A673 (cell line): ENCODE data around the gene CCDC106.

Source experiments
- EZH2 ChIP-seq: fragments of 200-600 bp; sonication (generic); IDR thresholded peaks from 2 replicates; pipeline ENCODE4 v1.6.1; 2017; ENCODE audit warnings: borderline replicate concordance, low read depth, mild to moderate bottlenecking, mixed read lengths, antibody characterized with exemption, low read length; ENCODE audit not compliant: poor library complexity, severe bottlenecking
- TF ChIP-seq, protein P1 (sequence below): fragments of 300-800, 200-600 bp; sonication (generic); conservative IDR thresholded peaks from 2 replicates; pipeline ENCODE4 v1.5.1; 2017; ENCODE audit warnings: low read depth, mild to moderate bottlenecking, antibody characterized with exemption, low read length, moderate library complexity, mixed read lengths

- TF ChIP-seq, protein P1, sequence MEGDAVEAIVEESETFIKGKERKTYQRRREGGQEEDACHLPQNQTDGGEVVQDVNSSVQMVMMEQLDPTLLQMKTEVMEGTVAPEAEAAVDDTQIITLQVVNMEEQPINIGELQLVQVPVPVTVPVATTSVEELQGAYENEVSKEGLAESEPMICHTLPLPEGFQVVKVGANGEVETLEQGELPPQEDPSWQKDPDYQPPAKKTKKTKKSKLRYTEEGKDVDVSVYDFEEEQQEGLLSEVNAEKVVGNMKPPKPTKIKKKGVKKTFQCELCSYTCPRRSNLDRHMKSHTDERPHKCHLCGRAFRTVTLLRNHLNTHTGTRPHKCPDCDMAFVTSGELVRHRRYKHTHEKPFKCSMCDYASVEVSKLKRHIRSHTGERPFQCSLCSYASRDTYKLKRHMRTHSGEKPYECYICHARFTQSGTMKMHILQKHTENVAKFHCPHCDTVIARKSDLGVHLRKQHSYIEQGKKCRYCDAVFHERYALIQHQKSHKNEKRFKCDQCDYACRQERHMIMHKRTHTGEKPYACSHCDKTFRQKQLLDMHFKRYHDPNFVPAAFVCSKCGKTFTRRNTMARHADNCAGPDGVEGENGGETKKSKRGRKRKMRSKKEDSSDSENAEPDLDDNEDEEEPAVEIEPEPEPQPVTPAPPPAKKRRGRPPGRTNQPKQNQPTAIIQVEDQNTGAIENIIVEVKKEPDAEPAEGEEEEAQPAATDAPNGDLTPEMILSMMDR: no peak
- no peak for TF ChIP-seq EZH2
These were observed 26.8 kb upstream of the CCDC106 start for GRCh38 chr19:55621205-55621672.
